Measurements from ENCODE around the gene STIM2. TPM values are rescaled to one million over a fixed set of nuclear protein-coding genes. Genes with fewer than 3 reads are reported as not detected.

Gene STIM2
- total RNA-seq, 2 experiments from 2014 or later = 44.7 to 45.4 TPM

DNA sequence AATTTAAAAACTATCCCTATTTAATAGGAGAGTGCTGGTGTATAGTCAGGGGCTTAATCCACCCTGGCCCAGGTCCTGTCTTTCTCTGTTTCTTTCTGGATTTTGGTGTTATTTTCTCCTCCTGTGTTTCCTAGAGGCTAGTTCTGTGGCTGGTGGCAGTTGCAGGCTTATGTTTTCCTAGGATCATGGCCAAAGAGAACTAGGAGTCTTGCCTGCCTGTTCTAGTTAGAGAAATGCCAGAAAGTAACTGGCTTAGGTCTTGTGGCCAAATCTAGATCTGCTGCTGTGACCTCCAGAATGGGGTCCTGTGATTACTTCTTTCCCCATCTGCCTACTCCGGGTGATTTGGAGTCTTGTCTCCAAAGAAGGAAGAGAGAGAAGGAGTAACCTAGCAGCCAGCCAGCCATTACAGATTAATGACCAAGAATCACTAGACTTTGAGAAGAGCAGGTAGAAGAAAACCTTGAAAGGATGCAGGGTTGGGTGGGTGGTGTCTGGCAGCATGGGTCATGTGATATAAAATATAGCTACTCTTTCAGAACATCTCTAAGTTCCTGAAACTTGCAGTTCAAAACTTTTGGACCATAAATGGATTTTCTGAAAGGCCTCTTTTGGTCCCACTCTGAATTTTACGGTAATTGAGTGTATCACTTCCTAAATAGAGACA lies 117.9 kb downstream of the STIM2 start:
- ChIA-PET POLR2A (no interaction called here), CTCF (no interaction called here)

DNA sequence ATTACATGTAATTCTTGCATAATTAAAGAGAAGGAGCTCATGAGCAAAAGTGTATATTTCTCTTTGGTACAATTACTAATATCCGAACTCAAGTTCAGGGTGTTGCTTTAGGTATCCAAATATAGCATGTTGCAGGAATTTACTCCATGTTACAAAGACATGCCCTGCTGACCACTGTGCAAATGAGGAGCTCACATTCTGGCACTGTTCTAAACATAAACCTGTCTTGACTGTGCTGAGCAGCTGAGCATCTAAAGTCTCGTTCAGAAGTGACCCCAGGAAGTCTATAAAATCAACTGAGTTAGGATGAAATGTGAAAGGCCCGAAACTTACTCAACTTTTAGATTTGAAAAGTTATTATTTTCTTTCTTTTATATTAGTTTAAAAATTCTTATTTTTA lies 124.3 kb downstream of the STIM2 start:
- POLR2A ChIA-PET = no interaction called here
- CTCF ChIA-PET = no interaction called here

DNA sequence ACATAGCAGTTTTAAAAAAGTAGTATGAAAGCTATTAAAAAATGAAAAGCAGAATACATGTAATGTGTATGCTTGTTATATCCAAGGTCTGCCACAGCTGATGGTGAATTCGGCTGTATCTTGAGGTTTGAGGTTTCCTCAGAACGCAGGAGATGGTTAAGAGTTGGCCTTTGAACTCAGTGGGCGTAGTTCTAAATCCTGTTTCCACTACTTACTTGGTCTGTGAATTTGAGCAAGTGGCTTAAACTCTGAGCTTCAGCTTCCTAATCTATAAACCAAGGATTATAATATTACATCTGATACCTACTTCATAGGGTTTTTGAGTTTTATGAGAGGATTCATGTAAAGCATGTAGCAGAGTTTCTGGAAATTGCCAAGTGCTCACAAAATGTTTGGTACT lies 125.2 kb downstream of the STIM2 start:
- CTCF ChIA-PET = no interaction called here
- POLR2A ChIA-PET = interaction anchor here (0.6 kb wide), 1 partner anchor 125 kb away, joined by 3 read pairs; the partner anchor contains the start of gene STIM2

DNA sequence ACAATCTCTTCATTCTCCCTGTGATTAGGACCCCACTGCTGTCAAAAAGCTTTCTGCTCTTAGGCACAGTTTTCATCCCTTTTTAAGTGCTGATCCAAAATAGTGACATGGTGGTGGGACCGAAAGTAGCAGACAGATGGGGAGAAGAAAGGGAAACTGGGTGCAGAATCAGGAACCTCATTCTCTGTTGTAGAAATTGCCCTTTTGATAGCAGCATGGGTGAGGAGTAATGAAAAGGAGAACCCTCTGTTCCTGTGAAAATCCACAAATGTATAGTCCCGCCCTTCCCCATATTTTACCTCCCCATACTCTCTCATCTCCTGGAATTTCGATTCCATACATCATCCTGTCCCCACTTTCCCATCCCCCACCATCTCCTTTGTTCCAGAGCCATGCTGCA lies 126.5 kb downstream of the STIM2 start:
- POLR2A ChIA-PET = no interaction called here
- CTCF ChIA-PET = no interaction called here

DNA sequence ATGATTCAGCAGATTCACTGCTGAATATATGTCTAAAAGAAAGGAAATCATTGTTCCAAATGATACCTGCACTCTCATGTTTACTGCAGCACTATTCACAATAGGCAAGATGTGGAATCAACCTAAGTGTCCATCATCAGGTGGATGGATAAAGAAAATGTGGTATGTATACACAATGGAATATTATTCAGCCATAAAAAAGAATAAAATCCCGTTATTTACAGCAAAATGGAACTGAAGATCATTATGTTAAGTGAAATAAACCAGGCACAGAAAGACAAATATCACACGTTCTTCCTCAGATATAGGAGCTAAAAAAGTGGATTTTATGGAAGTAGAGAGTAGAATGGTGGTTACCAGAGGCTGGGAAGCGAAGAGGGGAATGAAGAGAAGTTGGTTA lies 130.4 kb downstream of the STIM2 start:
- ChIA-PET CTCF (no interaction called here), POLR2A (interaction anchor here (0.6 to 1.5 kb wide), 2 partner anchors 105 to 130 kb away, joined by 3 read pairs; no protein-coding TSS in a partner anchor)

DNA sequence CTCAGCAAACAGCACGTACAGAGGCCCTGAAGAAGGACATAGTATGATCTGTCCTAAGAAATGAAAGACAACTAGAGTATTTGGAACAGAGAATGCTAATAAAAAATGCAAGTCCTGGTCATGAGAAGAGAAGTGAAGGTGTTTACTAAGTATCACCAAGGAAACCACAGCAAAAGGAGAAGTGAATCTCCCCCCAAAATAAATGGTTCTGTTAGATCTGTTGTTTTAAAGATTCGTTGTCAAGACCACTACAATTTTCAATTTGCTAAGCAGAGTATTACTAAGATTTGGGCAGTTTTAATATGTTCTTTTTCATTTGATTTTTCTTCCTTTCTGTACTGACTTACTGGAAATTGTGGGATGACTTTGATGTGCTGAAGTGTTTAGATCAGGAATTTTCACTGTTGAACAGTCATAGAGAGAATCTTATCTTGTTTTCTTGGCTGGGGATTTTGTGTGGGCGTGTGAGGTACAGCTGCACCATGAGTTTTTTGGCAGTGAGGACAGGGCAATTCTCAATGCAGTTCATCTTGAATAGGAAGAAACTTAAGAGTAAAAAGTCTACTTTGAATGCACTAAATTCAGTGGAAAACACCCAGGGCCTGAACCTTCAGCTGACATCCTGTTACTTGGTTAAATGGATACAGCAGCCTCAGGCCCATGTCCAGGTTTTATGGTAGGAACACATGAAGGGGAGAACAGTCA lies 132.2 kb downstream of the STIM2 start:
- POLR2A ChIA-PET = interaction anchor here (1.3 kb wide), 1 partner anchor 132 kb away, joined by 3 read pairs; the partner anchor contains the start of gene STIM2
- CTCF ChIA-PET = no interaction called here

DNA sequence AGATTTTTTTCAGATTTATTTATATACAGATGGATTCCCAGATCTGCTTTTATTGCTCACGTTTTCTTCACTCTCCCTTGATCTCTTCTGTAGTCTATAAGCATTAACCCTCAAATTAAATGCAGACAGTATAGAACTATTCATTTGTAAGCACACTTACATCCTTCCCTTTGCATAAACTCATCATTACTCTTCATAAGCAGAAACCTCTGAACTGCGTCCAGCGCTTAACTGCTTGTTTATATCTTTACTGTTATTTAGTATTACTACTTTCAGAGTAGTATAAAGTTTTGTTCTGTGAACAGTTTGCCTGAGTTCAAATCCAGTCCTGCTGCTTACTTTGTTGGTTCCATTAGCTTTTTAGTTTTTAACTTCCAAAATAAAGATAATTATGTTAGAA lies 132.9 kb downstream of the STIM2 start:
- ChIA-PET CTCF (no interaction called here), POLR2A (no interaction called here)

DNA sequence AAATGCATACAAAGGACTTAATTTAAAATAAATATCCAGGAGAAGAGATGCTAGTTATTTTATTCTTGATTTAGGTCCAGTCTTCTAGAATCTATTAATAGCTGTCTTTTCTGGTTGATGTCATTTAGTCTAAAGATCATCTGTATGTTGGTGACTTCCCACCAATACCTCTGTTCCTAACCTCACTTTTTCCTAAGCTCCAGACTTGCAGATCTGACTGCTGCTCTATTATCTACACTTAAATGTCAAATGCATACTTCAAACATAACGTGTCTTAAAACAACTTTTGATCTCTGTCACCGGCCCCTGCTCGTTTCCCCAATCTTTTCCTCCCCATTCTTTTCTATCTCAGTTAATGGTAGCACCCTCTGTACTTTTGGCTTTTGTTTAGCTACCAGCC lies 133.3 kb downstream of the STIM2 start:
- POLR2A ChIA-PET = no interaction called here
- CTCF ChIA-PET = no interaction called here

DNA sequence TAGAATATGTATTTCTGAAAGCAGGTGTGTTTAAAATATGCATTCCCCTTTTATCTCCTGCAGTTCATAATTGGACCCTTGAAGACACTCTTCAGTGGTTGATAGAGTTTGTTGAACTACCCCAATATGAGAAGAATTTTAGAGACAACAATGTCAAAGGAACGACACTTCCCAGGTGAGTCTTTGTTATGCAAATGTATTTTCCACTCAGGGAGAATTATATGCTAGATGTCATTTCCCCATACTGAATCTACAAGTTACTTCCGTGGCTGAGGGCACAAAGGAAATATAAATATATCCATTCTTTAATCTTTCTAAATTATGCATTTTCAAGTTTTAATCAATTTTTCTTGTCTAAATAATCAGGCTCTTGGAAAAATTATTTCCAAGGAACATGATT lies 134.7 kb downstream of the STIM2 start:
- POLR2A ChIA-PET = no interaction called here
- CTCF ChIA-PET = no interaction called here

DNA sequence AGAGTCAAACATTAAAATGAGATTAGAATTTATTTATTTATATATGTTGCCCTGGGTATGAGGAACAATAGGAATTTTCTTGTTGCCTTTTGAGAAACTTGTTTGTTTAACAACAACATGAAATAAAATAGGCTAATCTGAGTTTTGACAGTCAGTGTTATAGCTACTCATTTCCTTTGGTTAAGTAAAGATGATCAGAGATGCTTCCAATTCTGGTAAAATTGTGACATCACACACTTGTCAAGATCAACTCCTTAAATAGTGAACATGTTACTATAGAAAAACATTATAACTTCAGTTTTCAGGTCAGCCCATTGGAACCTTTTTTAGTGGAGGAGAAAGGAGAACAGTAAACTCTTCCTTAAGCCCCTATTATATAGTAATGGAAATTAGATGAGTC lies 136.1 kb downstream of the STIM2 start:
- ChIA-PET CTCF (no interaction called here), POLR2A (no interaction called here)

DNA sequence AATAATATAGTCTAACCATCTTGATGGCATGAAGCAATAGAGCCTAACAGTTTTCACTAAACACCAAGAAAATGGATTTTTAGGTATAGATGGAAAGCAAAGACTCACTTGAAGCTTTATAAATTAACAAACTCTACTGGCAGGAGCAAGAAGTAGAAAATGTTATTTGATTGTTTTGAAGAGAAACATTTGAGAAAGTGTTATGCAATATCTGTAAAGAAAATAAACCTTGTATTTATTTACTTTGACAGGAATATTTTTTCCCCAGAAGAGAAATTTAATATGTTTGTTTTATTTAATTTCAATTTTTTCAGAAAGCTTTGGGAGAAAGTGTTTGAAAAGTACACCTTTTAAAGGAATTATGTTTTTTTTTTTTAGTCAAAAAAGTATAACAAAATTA lies 139.0 kb downstream of the STIM2 start:
- ChIA-PET POLR2A (no interaction called here), CTCF (no interaction called here)

DNA sequence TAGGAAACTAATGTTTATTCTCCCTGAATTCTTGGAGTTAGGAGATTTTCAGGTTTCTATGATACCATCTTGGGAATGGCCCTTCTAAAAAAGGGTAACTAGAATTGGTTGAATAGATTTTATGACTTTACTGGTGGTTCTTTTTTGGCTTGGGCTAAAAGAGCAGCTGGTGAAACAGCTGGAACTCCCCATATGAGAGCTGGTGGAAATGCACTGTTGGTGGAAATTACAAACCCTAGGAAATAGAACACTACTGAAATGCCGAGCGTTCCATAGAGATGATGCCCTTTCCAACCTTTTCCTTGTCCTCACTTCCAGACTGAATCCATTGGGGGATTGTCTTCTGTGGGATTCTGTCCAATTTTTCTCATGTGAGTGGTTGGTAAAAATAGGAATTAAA lies 139.5 kb downstream of the STIM2 start:
- ChIA-PET POLR2A (no interaction called here), CTCF (interaction anchor here (0.9 kb wide), 1 partner anchor 127 kb away, joined by 3 read pairs; no protein-coding TSS in a partner anchor)

DNA sequence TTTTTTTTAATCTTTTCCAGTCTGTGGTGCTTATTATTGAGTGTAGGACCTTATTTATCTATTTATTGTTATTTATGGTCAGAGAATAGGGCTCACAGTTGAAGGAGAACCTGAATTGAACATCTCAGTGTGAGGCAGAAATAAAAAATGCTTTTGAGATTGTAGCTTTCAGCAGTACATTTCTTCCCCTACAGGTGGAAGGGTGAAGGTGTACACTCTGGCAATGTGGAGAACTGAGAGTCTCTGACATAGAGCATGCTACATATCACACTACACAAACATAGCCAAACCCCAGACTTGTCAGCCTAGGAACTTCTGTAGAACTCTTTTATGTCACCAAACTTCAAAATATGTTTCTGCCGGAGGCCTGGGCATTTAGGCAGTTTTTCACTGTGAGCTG lies 140.2 kb downstream of the STIM2 start:
- ChIA-PET CTCF (interaction anchor here (0.9 to 1.2 kb wide), 2 partner anchors 69 to 127 kb away, joined by 3 read pairs; no protein-coding TSS in a partner anchor), POLR2A (no interaction called here)

DNA sequence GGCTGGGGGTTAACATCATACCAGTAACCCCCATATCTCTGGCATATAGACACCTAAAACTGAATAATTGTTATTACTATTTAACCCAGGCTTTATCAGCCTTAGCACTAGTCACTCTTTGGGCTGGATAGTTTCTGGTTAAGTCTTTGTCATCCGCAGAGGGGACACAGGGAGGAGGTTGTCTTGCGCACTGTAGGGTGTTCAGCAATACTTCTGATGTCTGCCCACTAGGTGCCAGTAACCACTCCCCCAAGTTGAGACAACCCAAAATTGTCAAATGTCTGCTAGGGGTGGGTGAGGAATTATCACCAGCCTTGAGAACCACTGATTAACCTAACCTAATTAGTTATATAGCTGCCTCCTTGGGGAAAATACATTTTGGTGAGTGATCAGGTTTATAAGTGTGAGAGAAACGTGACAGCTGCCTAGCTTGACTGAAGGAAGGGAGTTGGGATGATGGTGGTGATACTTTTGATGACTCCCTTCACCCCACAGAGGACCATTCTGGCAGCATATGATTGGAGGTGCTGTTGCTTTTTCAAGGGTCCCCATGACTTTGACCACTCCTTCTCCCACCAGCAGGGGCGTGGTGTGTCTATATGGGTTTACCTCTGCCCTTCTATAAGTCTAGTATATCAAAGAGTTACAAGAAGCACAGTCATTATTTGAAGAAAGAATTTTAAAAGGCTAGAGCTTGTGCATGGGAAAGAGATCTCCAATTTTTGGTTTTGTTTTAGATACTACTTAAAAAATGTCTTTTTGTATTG lies 140.9 kb downstream of the STIM2 start:
- CTCF ChIA-PET = interaction anchor here (0.8 to 1.2 kb wide), 2 partner anchors 70 to 139 kb away, joined by 3 read pairs; no protein-coding TSS in a partner anchor
- POLR2A ChIA-PET = no interaction called here

DNA sequence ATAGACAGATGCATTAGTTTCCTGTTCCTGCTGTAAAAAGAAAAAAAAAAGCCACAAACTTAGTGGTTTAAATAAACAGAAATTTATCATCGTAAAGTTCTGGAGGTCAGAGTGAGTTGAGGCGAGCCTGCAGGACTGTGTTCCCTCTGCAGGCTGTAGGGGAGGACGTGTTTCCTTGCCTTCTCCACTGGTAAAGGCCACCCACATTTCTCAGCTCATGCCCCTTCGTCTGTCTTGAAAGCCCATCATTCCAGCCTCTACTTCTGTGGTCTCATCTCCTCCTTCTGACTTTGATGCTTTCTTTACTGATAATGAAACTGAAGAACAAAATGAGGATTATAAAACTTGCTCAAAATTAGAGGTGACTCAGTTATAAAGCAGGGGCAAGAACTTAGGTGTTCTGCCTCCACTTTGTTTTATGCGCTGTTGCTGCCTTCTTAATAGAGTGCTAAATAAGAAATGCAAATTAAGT lies 143.0 kb downstream of the STIM2 start:
- CTCF ChIA-PET = interaction anchor here (1.4 to 1.5 kb wide), 2 partner anchors 20 to 143 kb away, joined by 3 read pairs; partner anchors contain the start of gene STIM2
- POLR2A ChIA-PET = interaction anchor here (0.6 to 2.2 kb wide), 4 partner anchors 20 to 146 kb away, joined by 3 to 6 read pairs (median 3); partner anchors contain the start of gene STIM2

DNA sequence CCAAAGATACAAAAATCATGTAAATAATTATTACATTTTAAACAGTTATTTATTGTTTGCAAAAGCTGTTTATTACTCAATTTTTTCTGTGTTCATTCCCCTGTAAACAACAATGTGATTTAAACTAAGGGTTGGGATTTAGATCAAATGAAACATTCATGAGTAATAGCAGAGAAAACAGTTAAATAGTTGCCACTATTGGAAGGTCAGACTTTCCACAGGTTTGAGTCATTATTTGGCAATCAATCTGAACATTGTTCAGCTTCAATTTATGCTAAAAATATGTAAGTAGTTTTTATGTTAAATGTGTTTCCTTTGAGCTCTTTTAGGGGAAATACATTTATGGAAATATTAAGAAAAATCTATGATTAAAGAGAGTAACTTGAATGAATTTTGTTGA lies 144.9 kb downstream of the STIM2 start:
- ChIA-PET POLR2A (interaction anchor here (1.4 kb wide), 1 partner anchor 145 kb away, joined by 3 read pairs; the partner anchor contains the start of gene STIM2), CTCF (interaction anchor here (0.6 kb wide), 1 partner anchor 547 kb away, joined by 3 read pairs; no protein-coding TSS in a partner anchor)

DNA sequence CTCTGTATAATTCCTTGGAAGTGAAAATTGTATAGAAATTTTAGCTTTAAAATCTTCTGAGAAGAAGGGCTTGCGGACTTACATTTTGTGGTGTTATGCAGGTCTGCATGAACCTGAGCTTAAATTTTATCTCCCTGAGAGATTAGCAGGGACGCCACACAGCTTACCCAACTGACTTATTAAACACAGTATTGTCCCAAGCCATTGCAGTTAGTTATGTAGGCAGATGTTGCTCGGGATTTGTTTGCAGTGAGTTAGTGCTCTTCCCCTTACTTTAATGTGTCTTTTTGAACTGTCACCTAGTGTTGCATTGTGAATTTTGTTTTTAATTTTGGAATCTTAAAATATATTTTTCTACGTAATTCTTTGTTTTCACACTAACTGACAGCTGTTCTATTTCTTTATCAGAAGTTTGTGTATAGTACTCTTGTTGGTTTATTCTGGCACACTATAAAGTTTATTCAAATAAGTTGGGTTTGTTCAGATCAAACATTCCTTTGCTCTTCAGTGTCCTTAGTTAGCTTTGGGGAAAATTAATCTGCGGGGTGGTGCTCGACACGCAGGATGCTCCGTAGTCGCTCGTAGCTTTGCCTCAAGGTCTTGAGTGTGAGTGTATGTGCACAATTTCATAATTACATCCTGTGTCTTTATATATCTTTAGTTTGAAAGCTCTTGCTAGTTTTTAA lies 145.4 kb downstream of the STIM2 start:
- POLR2A ChIA-PET = interaction anchor here (1.4 kb wide), 1 partner anchor 146 kb away, joined by 3 read pairs; the partner anchor contains the start of gene STIM2
- CTCF ChIA-PET = interaction anchor here (0.6 kb wide), 1 partner anchor 547 kb away, joined by 3 read pairs; no protein-coding TSS in a partner anchor

DNA sequence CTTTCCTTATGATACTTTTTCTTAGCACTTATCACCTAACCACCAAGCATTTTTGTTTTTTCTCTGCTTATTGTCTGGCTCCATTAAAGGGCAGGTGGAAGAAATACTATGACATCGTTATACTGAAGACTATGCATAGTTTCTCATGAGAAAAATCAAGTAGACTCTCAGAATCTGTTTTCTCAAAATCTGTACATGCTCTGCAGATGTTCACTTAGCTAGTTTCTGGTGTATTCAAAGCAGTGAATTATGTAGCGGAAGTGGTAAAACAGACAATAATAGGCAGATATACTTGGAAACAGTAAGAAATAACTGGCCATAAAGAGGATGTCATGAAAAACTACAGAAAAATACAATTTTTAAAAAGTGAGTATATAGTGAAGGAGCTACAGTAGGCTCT lies 146.0 kb downstream of the STIM2 start:
- POLR2A ChIA-PET = no interaction called here
- CTCF ChIA-PET = interaction anchor here (0.7 kb wide), 1 partner anchor 813 kb away, joined by 3 read pairs; no protein-coding TSS in a partner anchor

DNA sequence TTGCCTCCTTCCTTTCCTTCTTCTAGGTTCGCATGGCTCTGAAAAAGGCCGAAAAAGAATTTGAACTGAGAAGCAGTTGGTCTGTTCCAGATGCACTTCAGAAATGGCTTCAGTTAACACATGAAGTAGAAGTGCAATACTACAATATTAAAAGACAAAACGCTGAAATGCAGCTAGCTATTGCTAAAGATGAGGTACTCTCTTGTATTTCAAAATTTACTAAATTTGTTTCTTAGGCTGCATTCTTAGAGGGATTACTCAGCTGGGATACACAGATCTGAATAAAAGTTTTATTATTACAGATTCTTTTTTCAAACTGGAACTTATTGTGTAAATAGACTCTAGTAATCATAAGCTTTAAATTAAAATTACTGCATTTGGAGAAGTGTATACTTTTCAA lies 146.9 kb downstream of the STIM2 start:
- POLR2A ChIA-PET = no interaction called here

More for the DNA sequence above, 146.9 kb downstream of the STIM2 start:
- CTCF ChIA-PET = interaction anchor here (0.7 kb wide), 1 partner anchor 814 kb away, joined by 3 read pairs; no protein-coding TSS in a partner anchor

Data from activated CD8-positive, alpha-beta memory T cell treated with anti-CD3 and anti-CD28 coated beads for 36 hours (primary cell).